ENCODE data around the gene CAPN12.
A peak's percentile ranks its signal among the peaks of the same experiment; 100 is the strongest.

CAPN12 gene

DNA sequence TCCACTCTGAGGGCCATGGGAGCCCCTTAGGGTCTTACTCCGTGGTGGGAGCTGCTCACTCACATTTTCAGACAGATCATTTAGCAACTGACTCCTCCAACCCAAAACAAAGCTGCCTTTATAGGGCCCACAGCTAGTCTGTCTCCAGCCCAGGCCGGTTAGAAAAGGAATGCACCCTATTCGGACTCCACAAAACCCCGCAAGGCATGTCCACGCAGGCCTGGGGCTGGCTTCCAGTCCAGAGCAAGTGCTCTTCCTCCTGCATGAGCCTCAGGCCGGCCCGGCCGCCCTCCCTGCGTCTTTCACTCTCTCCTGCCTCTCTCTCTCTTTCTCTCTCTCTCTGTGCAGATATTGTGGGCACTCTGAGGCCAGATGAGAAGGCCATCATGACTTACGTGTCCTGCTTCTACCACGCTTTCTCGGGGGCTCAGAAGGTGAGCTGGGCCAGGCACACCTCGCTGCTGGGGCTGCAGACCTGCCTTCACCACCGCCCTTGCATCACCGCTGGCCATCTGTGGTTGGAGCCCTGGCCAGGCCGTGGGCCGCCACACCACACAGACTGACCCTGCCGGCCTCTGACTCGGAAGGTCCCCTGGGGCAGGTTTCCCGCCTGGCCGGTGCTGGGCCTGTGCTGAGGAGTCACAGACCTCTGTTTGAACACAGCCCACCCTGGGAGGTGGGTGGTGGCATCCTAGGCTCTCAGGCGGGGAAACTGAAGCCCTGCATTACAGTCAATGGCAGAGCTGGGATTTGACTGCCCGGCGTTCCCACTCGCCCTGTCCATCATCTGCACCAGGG, 33.1 kb downstream of the CAPN12 start:
- TF ChIP-seq, protein P1, sequence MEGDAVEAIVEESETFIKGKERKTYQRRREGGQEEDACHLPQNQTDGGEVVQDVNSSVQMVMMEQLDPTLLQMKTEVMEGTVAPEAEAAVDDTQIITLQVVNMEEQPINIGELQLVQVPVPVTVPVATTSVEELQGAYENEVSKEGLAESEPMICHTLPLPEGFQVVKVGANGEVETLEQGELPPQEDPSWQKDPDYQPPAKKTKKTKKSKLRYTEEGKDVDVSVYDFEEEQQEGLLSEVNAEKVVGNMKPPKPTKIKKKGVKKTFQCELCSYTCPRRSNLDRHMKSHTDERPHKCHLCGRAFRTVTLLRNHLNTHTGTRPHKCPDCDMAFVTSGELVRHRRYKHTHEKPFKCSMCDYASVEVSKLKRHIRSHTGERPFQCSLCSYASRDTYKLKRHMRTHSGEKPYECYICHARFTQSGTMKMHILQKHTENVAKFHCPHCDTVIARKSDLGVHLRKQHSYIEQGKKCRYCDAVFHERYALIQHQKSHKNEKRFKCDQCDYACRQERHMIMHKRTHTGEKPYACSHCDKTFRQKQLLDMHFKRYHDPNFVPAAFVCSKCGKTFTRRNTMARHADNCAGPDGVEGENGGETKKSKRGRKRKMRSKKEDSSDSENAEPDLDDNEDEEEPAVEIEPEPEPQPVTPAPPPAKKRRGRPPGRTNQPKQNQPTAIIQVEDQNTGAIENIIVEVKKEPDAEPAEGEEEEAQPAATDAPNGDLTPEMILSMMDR (conservative IDR thresholded peaks at IDR 0.05; ENCODE audit: control insufficient read depth, insufficient read depth, low read depth, low read length), result no peak
- DNase-seq (ENCODE audit: low read depth), result peak; percentile 70
- no peak overlapping the region for H3K4me3 ChIP-seq (ENCODE audit: control insufficient read depth, low read depth, low read length)

DNA sequence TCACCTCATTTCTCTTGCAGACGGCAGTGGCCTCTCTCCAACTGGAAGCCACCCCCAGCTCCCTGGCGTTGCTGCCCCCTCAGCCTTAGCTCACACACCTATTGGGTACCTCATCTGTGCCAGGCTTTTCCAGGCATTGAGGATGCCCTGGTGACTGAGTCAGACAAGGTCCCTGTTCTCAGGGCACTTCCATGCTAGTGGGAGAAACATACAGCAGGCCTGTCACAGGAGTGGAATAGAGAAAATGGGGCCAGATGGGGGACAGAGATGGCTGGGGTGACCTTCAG, 33.9 kb downstream of the CAPN12 start:
- TF ChIP-seq, protein P1 (conservative IDR thresholded peaks at IDR 0.05; ENCODE audit: control insufficient read depth, insufficient read depth, low read depth, low read length), result no peak
- no peak for DNase-seq (ENCODE audit: low read depth)
- no peak overlapping the region for H3K4me3 ChIP-seq (ENCODE audit: control insufficient read depth, low read depth, low read length)

- TF ChIP-seq, protein P1 (conservative IDR thresholded peaks at IDR 0.05; ENCODE audit: control insufficient read depth, insufficient read depth, low read depth, low read length), result no peak
- no peak overlapping the region for H3K4me3 ChIP-seq (ENCODE audit: control insufficient read depth, low read depth, low read length)
- DNase-seq (ENCODE audit: low read depth), result no peak
These were observed 34.4 kb downstream of the CAPN12 start for GRCh38 chr19:38709671-38710415.

GRCh38 chr19:38709119-38709518, 35.2 kb downstream of the CAPN12 start:
- no peak for DNase-seq (ENCODE audit: low read depth)
- TF ChIP-seq, protein P1 (conservative IDR thresholded peaks at IDR 0.05; ENCODE audit: control insufficient read depth, insufficient read depth, low read depth, low read length), result no peak
- H3K4me3 ChIP-seq (ENCODE audit: control insufficient read depth, low read depth, low read length), result no peak overlapping the region

GRCh38 chr19:38708413-38709024, 35.8 kb downstream of the CAPN12 start:
- TF ChIP-seq, protein P1 (conservative IDR thresholded peaks at IDR 0.05; ENCODE audit: control insufficient read depth, insufficient read depth, low read depth, low read length), result no peak
- no peak for DNase-seq (ENCODE audit: low read depth)
- no peak overlapping the region for H3K4me3 ChIP-seq (ENCODE audit: control insufficient read depth, low read depth, low read length)

DNA sequence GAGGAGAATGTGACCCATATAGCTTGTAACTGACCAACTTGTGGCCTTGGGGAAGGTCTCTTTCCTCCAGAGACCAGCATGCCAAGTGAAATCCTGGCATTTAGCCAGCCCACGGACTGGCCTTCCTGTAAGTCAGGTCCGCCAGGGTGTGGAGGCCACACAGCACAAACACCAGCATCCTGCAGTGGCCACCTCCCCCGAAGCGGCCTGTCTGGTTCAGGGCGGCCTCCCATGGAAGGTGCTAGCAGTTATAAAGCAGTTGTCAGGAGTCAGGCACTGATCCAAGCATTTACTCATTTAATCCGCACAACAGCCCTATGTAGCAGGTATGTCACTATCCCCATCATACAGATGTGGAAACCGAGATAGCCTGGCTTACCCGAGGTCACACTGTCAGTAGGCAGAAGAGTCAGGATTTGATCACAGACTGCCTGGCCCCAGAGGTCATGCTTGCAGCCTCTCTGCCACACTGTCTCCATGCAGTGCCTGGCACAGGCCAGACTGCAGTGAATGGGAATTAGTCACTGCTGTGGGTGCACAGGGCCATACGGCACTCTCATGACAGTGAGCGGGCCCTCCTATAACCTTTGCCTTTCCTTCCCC, 36.7 kb downstream of the CAPN12 start:
- H3K4me3 ChIP-seq (ENCODE audit: control insufficient read depth, low read depth, low read length), result no peak overlapping the region
- DNase-seq (ENCODE audit: low read depth), result no peak
- TF ChIP-seq, protein P1 (conservative IDR thresholded peaks at IDR 0.05; ENCODE audit: control insufficient read depth, insufficient read depth, low read depth, low read length), result no peak
